ENCODE data around the gene IPCEF1.
"Not testable (repeated sequence)": the region's sequence is repeated elsewhere in the genome, so short reads cannot be mapped to it uniquely, and the experiment has no call there.

Gene IPCEF1

GRCh38 chr6:154358019-154358545, 1.5 kb upstream of the IPCEF1 start:
- peaks cover 61% of the 10 kb centered on the region for H3K4me1 Mint-ChIP-seq (ENCODE audit: low read depth)
- H3K27ac Mint-ChIP-seq = no peak overlapping the region
- peaks cover 9% of the 10 kb centered on the region for H3K27me3 Mint-ChIP-seq

GRCh38 chr6:154356113-154356512, 490 bp downstream of the IPCEF1 start:
- H3K27me3 Mint-ChIP-seq = peaks cover 13% of the 10 kb centered on the region
- H3K4me1 Mint-ChIP-seq (ENCODE audit: low read depth) = peaks cover 76% of the 10 kb centered on the region
- peaks cover 9% of the 10 kb centered on the region for H3K9me3 Mint-ChIP-seq
- no peak overlapping the region for H3K27ac Mint-ChIP-seq
- no peak overlapping the region for H3K4me3 Mint-ChIP-seq
- no peaks in the 10 kb centered on the region for H3K36me3 Mint-ChIP-seq (ENCODE audit: low read depth)

More at GRCh38 chr6:154358019-154358545, 1.5 kb upstream of the IPCEF1 start:
- Mint-ChIP-seq H3K4me3 (no peak overlapping the region), H3K9me3 (peaks cover 9% of the 10 kb centered on the region), H3K36me3 (ENCODE audit: low read depth) (no peaks in the 10 kb centered on the region)

DNA sequence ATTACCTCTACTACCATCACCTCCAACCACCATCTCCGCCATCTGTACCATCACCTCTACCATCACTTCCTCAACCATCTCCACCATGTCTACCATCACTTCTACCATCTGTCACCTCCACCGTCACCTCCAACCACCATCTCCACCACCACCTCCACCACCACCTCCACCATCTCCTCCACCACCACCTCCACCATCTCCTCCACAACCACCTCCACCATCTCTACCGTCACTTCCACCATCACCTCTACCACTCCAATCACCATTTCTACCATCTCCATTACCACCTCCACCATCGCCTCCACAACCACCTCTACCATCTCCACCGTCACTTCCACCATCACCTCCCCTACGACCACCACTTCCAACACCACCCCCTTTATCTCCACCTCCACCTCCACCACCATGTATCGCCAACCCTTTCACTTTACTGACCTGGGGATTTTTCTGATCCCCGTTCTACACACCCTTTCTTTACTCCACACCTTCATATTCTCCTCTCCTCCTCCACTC, 2.3 kb downstream of the IPCEF1 start:
- H3K36me3 Mint-ChIP-seq (ENCODE audit: low read depth) = no peaks in the 10 kb centered on the region
- H3K27me3 Mint-ChIP-seq = peaks cover 18% of the 10 kb centered on the region
- peaks cover 9% of the 10 kb centered on the region for H3K9me3 Mint-ChIP-seq
- H3K4me1 Mint-ChIP-seq (ENCODE audit: low read depth) = peaks cover 67% of the 10 kb centered on the region
- peak overlapping the region; percentile 64 for H3K27ac Mint-ChIP-seq
- peak overlapping the region; percentile 9 for H3K4me3 Mint-ChIP-seq

DNA sequence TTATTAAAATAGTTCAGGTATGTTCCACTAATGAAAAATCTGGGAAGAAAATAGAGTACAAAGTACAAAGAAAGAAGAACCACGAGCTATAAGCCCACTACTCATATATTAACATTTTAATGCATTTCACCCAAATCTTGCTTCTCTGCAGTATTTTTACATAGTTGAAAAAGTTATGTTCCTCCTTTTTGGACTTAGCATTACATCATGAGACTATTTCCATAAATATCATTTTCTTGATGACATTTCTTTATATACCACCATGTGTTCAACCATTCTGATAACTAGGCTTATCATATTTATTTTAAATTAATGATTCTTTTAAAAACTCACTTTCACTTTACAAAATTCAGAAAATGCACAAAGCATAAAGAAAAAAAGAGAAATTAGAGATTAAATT, 3.0 kb downstream of the IPCEF1 start:
- H3K9me3 Mint-ChIP-seq = peaks cover 9% of the 10 kb centered on the region
- peaks cover 18% of the 10 kb centered on the region for H3K27me3 Mint-ChIP-seq
- H3K36me3 Mint-ChIP-seq (ENCODE audit: low read depth) = no peaks in the 10 kb centered on the region
- H3K4me3 Mint-ChIP-seq = no peak overlapping the region
- peaks cover 60% of the 10 kb centered on the region for H3K4me1 Mint-ChIP-seq (ENCODE audit: low read depth)
- no peak overlapping the region for H3K27ac Mint-ChIP-seq

DNA sequence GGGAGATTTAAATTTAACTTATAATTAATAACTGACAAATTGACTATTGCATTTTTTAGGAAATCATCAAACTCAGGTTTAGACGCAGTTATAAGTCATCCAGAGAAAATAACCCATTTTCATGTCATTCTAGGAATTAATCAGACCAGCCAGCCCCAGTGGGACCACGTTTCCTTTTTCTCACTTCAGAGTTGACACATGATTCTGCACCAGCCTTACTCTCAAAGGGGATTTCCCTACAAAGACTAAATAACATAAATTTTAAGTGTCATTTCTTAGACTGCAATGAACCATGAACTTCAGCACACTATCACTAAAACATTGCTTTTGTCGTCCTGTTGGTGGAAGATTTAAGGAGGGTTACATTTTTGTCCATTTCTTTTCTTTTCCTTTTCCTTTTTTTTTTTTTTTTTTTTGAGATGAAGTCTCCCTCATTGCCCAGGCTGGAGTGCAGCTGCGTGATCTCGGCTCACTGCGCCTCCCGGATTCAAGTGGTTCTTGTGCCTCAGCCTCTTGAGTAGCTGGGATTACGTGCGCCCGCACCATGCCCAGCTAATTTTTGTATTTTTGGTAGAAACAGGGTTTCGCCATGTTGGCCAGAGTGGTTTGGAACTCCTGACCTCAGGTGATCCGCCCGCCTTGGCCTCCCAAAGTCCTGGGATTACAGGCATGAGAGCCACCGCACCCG, 3.6 kb downstream of the IPCEF1 start:
- Mint-ChIP-seq H3K4me1 (ENCODE audit: low read depth) (peaks cover 57% of the 10 kb centered on the region), H3K4me3 (peak overlapping the region; percentile 2), H3K27ac (peak overlapping the region; percentile 11)

DNA sequence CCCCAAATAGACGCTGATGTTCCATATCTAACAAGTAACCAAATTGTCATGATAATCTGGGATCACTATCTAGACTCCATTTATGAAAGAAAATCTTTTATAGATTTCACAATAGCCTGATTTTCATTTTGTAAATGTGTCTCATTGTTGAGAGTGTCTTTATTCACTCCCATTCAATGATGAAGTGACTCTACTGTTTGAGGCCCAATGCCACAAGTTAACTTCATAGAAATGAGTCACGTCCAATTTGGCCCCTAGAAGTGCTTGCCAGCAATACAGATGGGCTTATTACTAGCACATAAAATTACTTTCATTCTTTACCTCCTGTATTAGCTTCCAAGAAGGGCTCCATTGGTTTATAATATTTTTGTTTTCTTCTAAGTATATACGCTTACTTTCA, 6.3 kb downstream of the IPCEF1 start:
- Mint-ChIP-seq H3K9me3 (peaks cover 15% of the 10 kb centered on the region), H3K4me1 (ENCODE audit: low read depth) (peaks cover 40% of the 10 kb centered on the region), H3K27me3 (peaks cover 11% of the 10 kb centered on the region), H3K27ac (no peak overlapping the region), H3K36me3 (ENCODE audit: low read depth) (no peaks in the 10 kb centered on the region), H3K4me3 (no peak overlapping the region)

More for the DNA sequence above, 3.6 kb downstream of the IPCEF1 start:
- peaks cover 18% of the 10 kb centered on the region for H3K27me3 Mint-ChIP-seq
- no peaks in the 10 kb centered on the region for H3K36me3 Mint-ChIP-seq (ENCODE audit: low read depth)
- peaks cover 9% of the 10 kb centered on the region for H3K9me3 Mint-ChIP-seq

DNA sequence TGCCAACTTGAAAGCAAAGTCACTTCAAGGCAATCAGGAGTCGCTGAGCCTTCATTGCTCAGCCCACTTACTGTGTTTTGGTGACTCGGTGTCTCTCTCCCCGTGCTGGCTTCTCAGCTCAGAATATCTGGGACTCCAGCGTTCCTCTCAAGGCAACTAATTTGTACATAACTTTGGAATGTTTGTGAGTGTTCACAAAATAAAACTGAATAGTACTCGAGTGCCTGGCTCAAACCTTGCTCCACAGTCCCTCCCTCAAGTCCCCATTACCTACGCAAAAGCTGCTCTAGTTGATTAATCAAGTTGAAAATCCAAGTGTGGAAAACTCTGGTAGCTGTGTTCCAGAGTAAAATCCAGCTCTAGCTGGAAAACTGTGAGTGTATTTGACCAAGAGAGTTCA, 8.6 kb downstream of the IPCEF1 start:
- H3K27me3 Mint-ChIP-seq = peaks cover 11% of the 10 kb centered on the region
- H3K9me3 Mint-ChIP-seq = peaks cover 7% of the 10 kb centered on the region
- no peak overlapping the region for H3K4me3 Mint-ChIP-seq
- no peak overlapping the region for H3K27ac Mint-ChIP-seq
- H3K36me3 Mint-ChIP-seq (ENCODE audit: low read depth) = no peaks in the 10 kb centered on the region
- peaks cover 17% of the 10 kb centered on the region for H3K4me1 Mint-ChIP-seq (ENCODE audit: low read depth)

DNA sequence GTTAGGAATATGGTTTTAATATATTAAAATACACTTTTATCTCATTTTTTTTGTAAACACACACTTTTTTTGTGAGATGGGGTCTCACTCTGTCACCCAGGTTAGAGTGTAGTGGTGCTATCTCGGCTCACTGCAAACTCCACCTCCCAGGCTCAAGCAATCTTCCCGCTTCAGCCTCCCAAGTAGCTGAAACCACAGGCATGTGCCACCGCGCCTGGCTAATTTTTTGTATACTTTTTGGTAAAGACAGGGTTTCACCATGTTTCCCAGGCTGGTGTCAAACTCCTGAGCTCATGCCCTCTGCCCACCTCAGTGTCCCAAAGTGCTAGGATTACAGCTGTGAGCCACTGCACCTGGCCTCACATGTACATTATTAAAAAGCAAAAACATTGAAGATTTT, 10.8 kb downstream of the IPCEF1 start:
- no peak overlapping the region for H3K27ac Mint-ChIP-seq
- peaks cover 7% of the 10 kb centered on the region for H3K9me3 Mint-ChIP-seq
- no peaks in the 10 kb centered on the region for H3K36me3 Mint-ChIP-seq (ENCODE audit: low read depth)
- H3K27me3 Mint-ChIP-seq = peaks cover 10% of the 10 kb centered on the region
- H3K4me1 Mint-ChIP-seq (ENCODE audit: low read depth) = peaks cover 3% of the 10 kb centered on the region
- H3K4me3 Mint-ChIP-seq = no peak overlapping the region

DNA sequence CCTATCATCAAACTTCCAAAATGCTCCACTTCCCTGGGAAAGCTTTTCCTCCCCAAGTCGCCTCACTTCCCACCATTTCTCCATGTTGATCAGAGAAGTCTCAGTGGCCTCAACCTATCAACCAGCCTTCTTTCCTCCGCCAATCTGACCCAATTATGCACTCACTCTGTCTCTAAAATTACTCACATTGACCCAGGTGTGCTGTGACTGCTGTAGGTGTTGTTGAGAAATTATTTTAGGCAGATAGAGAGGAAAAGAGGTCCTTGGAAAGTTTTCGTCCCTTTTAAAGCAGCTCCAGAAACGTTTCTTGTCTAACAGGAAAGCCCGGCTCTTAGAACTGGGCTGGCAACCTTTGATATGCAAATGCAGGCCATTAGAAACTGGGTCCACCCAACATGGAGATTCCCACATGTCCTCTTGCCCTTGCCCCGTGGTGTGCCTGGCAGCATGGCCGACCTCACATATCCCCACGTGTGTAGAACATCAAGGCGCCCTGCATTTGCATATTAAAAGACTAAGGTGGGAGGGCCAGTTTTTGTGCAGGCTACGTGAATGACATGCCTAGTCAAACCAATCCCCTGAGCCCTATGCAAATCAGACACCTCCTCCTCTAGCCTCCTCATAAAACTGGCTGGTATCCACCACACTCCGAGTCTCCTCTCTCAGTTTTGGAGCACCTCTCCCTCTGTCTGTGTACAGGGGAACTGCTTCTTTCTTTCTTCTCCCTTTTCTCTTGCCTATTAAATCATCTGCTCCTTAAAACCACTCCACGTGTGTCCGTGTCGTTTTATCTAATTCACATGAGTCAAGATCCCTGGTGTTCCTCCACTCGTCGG, 12.9 kb downstream of the IPCEF1 start:
- no peaks in the 10 kb centered on the region for H3K36me3 Mint-ChIP-seq (ENCODE audit: low read depth)
- peaks cover 6% of the 10 kb centered on the region for H3K27me3 Mint-ChIP-seq
- peaks cover 7% of the 10 kb centered on the region for H3K9me3 Mint-ChIP-seq
- H3K4me1 Mint-ChIP-seq (ENCODE audit: low read depth) = no peaks in the 10 kb centered on the region
- no peak overlapping the region for H3K27ac Mint-ChIP-seq
- H3K4me3 Mint-ChIP-seq = no peak overlapping the region

- Mint-ChIP-seq H3K4me1 (ENCODE audit: low read depth) (peaks cover 5% of the 10 kb centered on the region), H3K27me3 (peaks cover 5% of the 10 kb centered on the region), H3K9me3 (peaks cover 6% of the 10 kb centered on the region), H3K27ac (no peak overlapping the region), H3K4me3 (no peak overlapping the region), H3K36me3 (ENCODE audit: low read depth) (no peaks in the 10 kb centered on the region)
Observed at GRCh38 chr6:154341871-154342270, 14.7 kb downstream of the IPCEF1 start.

DNA sequence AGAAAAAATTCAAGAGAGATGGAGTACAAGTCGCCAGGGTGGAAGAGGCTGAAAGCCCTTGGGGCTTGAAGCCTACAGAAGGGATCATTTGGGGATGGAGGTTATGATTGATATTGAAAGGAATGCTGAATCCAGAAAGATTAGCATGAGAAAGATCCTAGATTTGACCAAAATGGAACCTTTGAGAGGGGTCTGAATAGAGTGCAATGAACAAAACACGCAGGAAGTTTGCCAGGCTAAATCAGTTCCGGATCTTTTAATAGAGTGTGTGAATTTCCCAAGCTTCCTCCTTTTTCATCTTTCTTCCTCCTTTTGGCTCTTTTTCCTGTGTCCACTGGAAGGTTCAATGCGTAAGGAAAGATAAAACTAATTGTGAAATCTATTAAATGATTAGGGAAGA, 15.3 kb downstream of the IPCEF1 start:
- H3K4me1 Mint-ChIP-seq (ENCODE audit: low read depth) = peaks cover 5% of the 10 kb centered on the region

DNA sequence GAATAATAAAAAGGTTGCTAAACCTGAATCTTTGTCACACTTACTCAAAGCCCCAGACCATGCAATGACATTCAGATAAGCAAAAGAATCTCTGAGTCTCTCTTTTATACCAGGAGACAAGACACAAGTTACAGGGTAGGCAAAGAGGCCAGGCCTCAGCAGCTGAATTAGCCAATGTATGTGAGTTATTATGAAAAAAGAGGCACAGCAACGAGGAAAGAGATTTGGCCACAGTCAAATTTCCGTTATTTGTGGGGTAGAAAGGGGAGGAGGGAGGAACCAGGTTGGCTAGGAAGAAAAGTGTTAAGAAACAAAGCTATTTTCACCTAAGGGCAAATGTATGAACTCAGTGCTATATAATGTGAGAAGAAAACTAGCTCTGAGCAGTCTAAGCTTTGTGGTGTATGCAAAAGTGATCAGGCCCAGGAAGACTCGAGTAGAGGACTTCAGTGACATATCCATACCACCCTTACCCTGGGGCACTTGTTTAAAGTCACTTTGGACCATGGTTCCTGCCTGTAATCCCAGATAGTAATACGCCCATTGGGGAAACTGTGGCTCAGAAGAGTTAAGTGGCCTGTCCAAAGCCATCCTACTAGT, 19.1 kb downstream of the IPCEF1 start:
- H3K27ac Mint-ChIP-seq = no peak overlapping the region
- H3K27me3 Mint-ChIP-seq = peaks cover 3% of the 10 kb centered on the region
- no peak overlapping the region for H3K4me3 Mint-ChIP-seq
- no peaks in the 10 kb centered on the region for H3K9me3 Mint-ChIP-seq
- H3K36me3 Mint-ChIP-seq (ENCODE audit: low read depth) = no peaks in the 10 kb centered on the region
- H3K4me1 Mint-ChIP-seq (ENCODE audit: low read depth) = peaks cover 5% of the 10 kb centered on the region

More for the DNA sequence above, 15.3 kb downstream of the IPCEF1 start:
- Mint-ChIP-seq H3K27ac (no peak overlapping the region), H3K36me3 (ENCODE audit: low read depth) (no peaks in the 10 kb centered on the region), H3K27me3 (peaks cover 3% of the 10 kb centered on the region), H3K9me3 (peaks cover 1% of the 10 kb centered on the region), H3K4me3 (no peak overlapping the region)

DNA sequence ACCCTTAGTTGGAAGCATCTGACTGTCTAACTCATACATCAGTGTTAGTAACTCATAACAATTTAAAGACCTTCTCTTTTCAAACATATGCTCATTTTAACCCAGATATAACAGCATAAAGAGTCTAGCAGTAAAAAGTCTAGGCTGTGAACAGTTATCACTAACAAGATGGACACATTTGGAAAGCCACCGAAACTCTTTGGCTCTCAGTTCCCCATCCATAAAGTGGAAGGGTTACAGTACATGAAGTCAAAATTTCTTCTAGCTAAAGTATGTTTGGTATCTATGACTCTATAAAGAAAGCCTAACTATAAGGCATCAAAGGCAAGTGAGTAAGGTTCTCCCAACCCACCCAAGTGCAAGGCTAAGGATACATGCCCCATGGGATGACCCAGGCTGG, 22.5 kb downstream of the IPCEF1 start:
- H3K27me3 Mint-ChIP-seq; H3K4me3 Mint-ChIP-seq; H3K27ac Mint-ChIP-seq; H3K36me3 Mint-ChIP-seq (ENCODE audit: low read depth); H3K4me1 Mint-ChIP-seq (ENCODE audit: low read depth); H3K9me3 Mint-ChIP-seq: not testable (repeated sequence)

GRCh38 chr6:154331750-154332149, 24.9 kb downstream of the IPCEF1 start:
- Mint-ChIP-seq H3K4me3 (no peak overlapping the region), H3K4me1 (ENCODE audit: low read depth) (no peaks in the 10 kb centered on the region)

More at GRCh38 chr6:154331750-154332149, 24.9 kb downstream of the IPCEF1 start:
- Mint-ChIP-seq H3K27me3 (no peaks in the 10 kb centered on the region), H3K9me3 (no peaks in the 10 kb centered on the region), H3K36me3 (ENCODE audit: low read depth) (no peaks in the 10 kb centered on the region), H3K27ac (no peak overlapping the region)
